ENCODE measurements around the gene SDS.

SDS gene

DNA sequence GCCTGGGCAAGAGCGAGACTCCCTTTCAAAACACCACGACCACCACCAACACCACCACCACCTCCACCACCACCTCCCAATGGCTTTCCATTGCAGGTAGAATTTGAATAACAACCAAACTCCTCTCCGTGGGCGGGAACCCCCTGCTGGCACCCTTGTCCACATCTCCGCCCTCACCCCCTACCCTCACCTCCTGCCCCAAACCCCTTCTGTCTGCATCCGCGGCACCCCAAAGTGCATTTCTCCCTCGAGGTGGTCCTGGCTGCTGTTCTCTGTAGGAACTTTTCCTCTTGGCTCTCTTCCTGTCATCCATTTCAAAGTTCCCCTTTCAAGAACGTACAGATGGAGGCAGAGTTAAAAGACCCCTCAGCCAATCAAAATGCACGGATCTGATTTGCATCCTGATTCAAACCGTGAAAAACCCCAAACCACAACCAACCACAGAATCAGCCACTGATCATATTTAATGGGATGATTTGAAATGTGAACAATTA lies 22.3 kb upstream of the SDS start:
- DNase-seq (ENCODE audit: low read depth in 2 of 2): no peak

GRCh38 chr12:113424915-113425823 lies 21.5 kb upstream of the SDS start:
- DNase-seq (ENCODE audit: low read depth in 2 of 2): peak; percentile 29 to 38

GRCh38 chr12:113424456-113424855 lies 20.8 kb upstream of the SDS start:
- no peak for DNase-seq (ENCODE audit: low read depth in 2 of 2)

DNA sequence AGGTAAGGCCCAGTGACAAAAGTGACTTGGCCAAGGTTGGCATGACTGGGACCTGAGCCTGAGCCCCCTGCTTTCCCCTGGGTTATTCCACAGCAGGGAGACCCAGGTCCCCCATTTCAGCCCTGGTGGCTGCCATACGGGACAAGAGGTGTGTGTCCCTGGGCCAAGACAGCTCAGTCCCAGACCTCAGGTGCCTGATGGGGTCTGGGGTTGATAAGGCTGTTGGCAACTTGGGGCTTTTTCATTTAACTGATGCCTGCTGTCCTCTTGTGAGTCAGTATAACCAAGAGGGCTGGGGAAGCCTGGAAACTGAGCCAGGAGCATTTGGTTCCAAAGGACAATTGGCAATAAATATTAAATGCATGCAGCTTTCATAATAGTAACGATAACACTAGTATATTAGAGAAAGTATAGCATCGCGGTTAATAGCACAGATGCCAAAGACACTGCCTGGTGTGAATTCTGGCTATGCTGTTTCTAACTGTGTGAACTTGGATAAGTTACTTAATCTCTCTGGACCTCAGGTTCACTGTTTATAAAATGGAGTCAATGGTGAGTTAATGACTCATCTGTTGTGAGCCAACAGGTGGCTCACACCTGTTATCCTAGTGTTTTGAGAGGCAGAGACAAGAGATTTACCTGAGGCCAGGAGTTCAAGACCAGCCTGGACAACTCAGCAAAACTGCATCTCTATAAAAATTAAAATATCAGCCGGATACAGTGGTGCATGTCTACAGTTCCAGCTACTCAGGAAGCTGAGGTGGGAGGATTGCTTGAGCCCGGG lies 19.4 kb upstream of the SDS start:
- no peak for DNase-seq (ENCODE audit: low read depth in 2 of 2)

DNA sequence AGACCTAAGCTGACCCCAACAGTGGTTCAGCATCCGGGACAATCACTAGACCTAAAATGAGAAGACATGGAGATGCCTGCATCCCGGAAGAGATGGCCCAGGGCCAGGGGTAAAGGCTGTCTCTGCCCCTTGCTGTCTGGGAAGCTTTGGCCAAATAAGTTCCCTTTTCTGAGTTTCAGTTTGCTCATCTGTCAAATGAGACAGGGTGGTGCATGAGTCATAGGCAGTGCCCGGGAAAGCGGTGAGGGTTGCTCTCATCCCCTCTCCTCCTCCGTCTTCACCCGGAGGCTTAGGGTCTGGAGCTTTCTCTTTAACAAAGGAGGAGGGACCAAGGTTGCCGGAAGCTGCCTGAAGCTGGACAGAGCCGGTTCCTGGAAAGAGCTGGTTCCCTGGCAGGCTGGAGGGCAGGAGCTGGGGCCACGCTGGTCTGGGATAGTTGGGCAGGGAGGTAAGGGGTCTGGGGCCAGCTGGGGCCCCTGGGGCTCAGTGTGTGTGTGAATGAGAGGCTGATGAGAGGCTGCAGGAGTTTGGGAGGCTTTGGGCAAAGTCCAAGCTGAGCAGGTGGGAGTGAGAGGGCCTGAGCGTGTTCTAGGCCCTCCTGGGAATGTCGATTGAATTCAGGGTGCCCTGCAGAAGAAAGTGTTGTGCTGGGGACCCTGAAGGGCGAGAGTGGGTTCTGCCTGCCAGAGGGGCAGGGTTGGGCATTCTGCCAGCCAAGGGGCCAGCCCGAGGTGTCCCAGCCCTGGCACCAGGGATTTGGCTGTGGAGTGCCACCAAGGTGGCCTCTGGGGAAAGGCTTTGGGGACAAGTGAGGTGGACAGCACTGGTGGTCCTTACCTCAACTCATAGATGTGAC lies 18.6 kb upstream of the SDS start, which contains the start of gene SDSL:
Gene SDSL (plus strand): TSS at position 351 of the 856 bp plus-strand sequence. CDS start 5,603 bp downstream, outside the sequence.
- no peak for DNase-seq (ENCODE audit: low read depth in 2 of 2)

DNA sequence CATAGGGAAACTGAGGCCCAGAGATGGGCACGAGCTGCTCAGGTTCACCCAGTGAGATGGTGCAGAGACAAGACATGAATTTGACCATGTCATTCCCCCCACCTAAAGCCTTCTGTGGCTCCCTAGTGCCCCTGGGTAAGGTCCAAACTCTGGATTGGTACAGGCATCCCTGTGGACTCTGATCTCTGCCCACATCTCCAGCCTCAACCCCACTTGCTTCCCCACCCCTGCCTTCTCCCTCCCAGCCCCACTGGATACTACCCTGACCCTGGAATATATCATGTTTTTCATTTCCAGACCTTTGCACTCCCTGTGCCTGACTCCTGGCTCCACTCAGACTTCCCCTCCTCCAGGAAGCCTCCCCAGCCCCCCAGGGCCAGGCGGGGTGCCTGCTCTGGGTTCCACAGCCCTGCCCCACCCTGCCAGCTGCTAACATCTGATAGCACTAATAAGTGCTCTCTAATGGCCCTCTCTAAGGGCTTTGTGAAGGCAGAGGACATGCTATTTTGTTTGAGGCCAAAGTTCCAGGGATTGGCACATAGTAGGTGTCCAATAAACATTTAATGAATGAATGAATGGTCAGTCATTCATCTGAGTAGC lies 17.4 kb upstream of the SDS start:
- DNase-seq (ENCODE audit: low read depth in 2 of 2): no peak

- no peak for DNase-seq (ENCODE audit: low read depth in 2 of 2)
Observed at GRCh38 chr12:113418213-113418879, 14.7 kb upstream of the SDS start.

DNA sequence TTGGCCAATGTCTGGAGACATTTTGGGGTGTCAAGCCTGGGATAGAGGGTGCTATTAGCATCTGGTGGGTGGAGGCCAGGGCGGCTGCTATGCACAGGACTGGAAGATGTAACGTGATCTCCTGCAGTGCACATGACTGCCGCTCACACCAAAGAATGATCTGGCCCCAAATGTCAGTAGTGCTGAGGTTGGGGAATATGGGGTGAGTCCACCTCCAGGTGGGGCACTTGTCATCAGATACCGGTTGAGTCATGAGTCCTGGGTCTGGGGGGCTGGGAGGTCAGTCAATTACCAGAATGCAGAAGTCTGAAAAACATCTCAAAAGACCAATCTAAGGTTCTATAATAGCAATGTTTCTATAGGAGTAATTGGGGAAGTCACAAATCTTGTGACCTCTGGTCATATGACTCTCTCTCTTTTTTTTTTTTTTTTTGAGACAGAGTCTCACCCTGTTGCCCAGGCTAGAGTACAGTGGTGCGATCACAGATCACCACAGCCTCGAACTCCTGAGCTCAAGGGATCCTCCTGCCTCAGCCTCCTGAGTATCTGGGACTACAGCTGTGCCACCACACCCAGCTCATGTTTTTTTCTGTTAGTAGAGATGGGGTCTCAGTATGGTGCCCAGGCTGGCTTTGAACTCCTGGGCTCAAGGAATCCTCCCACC lies 12.5 kb upstream of the SDS start:
- no peak for DNase-seq (ENCODE audit: low read depth in 2 of 2)

- no peak for DNase-seq (ENCODE audit: low read depth in 2 of 2)
Observed at GRCh38 chr12:113414519-113415038, 10.9 kb upstream of the SDS start.

GRCh38 chr12:113413488-113413939 lies 9.8 kb upstream of the SDS start:
- DNase-seq (ENCODE audit: low read depth in 2 of 2): no peak

GRCh38 chr12:113409462-113410124 lies 5.9 kb upstream of the SDS start:
- no peak for DNase-seq (ENCODE audit: low read depth in 2 of 2)

DNA sequence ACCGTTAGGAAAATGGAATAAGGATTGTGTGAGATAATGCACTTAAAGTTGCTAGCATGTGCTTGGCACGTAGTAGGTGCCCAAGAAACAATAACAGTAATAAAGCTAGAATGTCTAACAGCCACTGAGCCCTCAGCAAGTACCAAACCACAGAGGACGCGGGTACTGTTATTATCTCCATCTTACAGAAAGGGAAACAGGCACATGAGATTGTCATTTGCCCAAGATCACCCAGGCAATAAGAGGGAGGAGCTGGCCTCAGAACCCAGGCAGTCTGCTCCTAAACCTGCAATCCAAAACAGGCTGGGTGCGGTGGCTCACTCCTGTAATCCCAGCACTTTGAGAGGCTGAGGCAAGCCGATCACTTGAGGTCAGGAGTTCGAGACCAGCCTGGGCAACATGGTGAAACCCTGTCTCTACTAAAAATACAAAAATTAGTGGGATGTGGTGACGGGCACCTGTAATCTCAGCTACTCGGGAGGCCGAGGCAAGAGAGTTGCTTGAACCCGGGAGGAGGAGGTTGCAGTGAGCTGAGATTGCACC lies 5.1 kb upstream of the SDS start:
- no peak for DNase-seq (ENCODE audit: low read depth in 2 of 2)

DNA sequence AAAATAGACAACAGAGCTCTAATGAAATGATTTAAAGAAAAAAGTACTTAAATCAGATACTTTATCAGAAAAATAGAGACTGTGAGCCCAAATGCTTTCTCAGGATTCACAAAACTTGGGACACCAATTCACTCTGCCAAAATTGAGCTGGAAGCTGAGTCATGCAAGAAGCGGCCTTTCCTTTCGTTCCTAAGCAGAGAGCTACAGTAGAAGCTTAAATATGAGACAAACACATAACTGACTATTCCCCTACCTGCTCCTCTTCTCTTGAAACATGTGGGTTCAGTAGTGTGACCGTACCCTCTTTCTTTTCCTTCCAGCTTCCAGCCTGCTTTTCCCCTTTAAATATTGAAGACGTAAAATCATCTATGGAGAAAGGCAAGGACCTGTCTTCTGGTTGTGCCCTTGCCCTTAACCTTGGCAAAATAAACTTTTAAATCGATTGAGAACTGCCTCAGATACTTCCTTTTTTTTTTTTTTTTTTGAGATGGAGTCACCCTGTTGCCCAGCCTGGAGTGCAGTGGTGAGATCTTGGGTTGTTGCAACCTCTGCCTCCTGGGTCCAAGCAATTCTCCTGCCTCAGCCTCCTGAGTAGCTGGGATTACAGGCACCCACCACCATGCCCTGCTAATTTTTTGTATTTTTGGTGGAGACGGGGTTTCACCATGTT lies 4.4 kb upstream of the SDS start:
- no peak for DNase-seq (ENCODE audit: low read depth in 2 of 2)

DNA sequence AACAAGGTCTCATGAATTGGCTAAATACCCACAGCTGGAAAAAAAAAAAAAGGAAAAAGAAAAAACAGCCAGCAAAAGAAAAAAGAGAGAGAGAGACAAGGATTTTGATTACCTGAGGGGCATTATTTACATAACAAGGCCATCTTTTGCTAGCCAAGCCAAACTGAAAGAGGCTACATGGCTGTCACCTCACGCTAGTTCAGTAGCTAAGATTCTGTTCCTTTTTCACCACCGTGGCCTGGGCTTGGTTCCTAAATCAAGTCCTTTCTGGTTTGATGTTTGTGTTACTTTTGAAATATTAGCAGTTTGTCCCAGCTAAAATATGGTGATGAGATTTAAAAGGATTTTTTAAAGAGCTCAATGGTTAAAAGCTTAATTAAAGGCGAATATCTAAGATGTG lies 2.0 kb upstream of the SDS start:
- DNase-seq (ENCODE audit: low read depth in 2 of 2): no peak

GRCh38 chr12:113402586-113403260 lies 964 bp downstream of the SDS start:
- DNase-seq (ENCODE audit: low read depth in 2 of 2): no peak

GRCh38 chr12:113401066-113402000 lies 2.4 kb downstream of the SDS start:
- no peak for DNase-seq (ENCODE audit: low read depth in 2 of 2)

- DNase-seq (ENCODE audit: low read depth in 2 of 2): no peak
Observed at GRCh38 chr12:113400362-113400761, 3.3 kb downstream of the SDS start.

Measured in activated CD4-positive, alpha-beta T cell treated with anti-CD3 and anti-CD28 coated beads for 24 hours (primary cell).